B cell (primary cell): Measurements from ENCODE around the gene LRRC39. TPM values are rescaled to one million over a fixed set of nuclear protein-coding genes. Genes with fewer than 3 reads are reported as not detected.

Experiments used
- ATAC-seq: fragments of 200-7000 bp; cut with Tn5 transposase; one replicate; pipeline ENCODE4 v1.10.0; 2021; ENCODE audit warnings: low read depth, mild to moderate bottlenecking, moderate number of reproducible peaks, moderate library complexity
- CTCF ChIA-PET: fragments of 350-600 bp; sonication (Branson Sonifier 250); formaldehyde crosslinking; loops from one replicate; lab custom pipeline; 2021; ENCODE audit warnings: antibody characterized with exemption, inconsistent platforms; lab: Charles Lee
- POLR2A ChIA-PET: fragments of 350-600 bp; sonication (Branson Sonifier 250); formaldehyde crosslinking; loops from one replicate; lab custom pipeline; 2021; ENCODE audit warnings: antibody characterized with exemption; lab: Charles Lee
- DNase-seq: peaks from one replicate; pipeline ENCODE4 v3.0.0; 2013
- H2AFZ ChIP-seq: 2 replicates; pipeline ENCODE4 v1.6.1; 2012; ENCODE audit warnings: mild to moderate bottlenecking, low read depth, low read length; ENCODE audit not compliant: insufficient read depth, poor library complexity, severe bottlenecking
- H3K27ac ChIP-seq, 2 donors: 1 replicate in 1 of 2; 2 replicates in 1 of 2; pipeline ENCODE4 v1.5.1; 2012 to 2013; ENCODE audit warnings: low read length in 2 of 2, mild to moderate bottlenecking in 2 of 2, moderate library complexity in 1 of 2
- H3K27me3 ChIP-seq, 4 experiments: fragments of 200-600 bp in 1 of 4; sonication (generic) in 1 of 4; replicated peaks in 1 of 4; 1 replicate in 2 of 4; 2 replicates in 2 of 4; pipeline versions ENCODE4 v1.6.1 to v1.7.0; 2013 to 2016; ENCODE audit warnings: low read length in 3 of 4, mild to moderate bottlenecking in 2 of 4, mixed read lengths in 1 of 4, moderate library complexity in 1 of 4; ENCODE audit not compliant: insufficient read depth in 4 of 4, control insufficient read depth in 3 of 4; ENCODE audit errors: control extremely low read depth in 1 of 4
- H3K36me3 ChIP-seq, 2 experiments: replicated peaks in 1 of 2; 1 replicate in 1 of 2; 2 replicates in 1 of 2; pipeline versions ENCODE4 v1.6.1 to v1.7.1; 2013; ENCODE audit warnings: low read length in 1 of 2; ENCODE audit not compliant: insufficient read depth in 2 of 2, control insufficient read depth in 1 of 2; ENCODE audit errors: control extremely low read depth in 1 of 2, extremely low read depth in 1 of 2
- H3K4me1 ChIP-seq, 2 donors: fragments of 200-600 bp in 1 of 2; sonication (generic) in 1 of 2; 1 replicate in 1 of 2; 2 replicates in 1 of 2; pipeline versions ENCODE4 v1.5.1 to v1.6.1; 2013 to 2017; ENCODE audit warnings: low read length in 2 of 2; ENCODE audit not compliant: control insufficient read depth in 2 of 2, insufficient read depth in 2 of 2
- H3K4me2 ChIP-seq: replicated peaks from 2 replicates; pipeline ENCODE3; 2012; ENCODE audit warnings: mild to moderate bottlenecking, low read depth, low read length; ENCODE audit not compliant: poor library complexity, severe bottlenecking
- H3K4me3 ChIP-seq, 5 experiments: fragments of 200-600 bp in 1 of 5; sonication (generic) in 1 of 5; 1 replicate in 3 of 5; 2 replicates in 2 of 5; pipeline versions ENCODE4 v1.5.1 to v1.7.0; 2011 to 2016; ENCODE audit warnings: low read length in 4 of 5, mild to moderate bottlenecking in 4 of 5, low read depth in 2 of 5, control low read depth in 1 of 5, moderate library complexity in 1 of 5; ENCODE audit not compliant: insufficient read depth in 1 of 5; ENCODE audit errors: control extremely low read depth in 1 of 5, extremely low read depth in 1 of 5
- H3K79me2 ChIP-seq: fragments of 200-600 bp; sonication (generic); one replicate; pipeline ENCODE4 v1.6.0; 2016; ENCODE audit warnings: low read length; ENCODE audit not compliant: control insufficient read depth, insufficient read depth
- H3K9ac ChIP-seq: fragments of 200-600 bp; sonication (generic); 2 replicates; pipeline ENCODE4 v1.6.1; 2017; ENCODE audit warnings: mild to moderate bottlenecking, low read length, moderate library complexity
- H3K9me3 ChIP-seq, 3 donors: one replicate each; pipeline versions ENCODE4 v1.6.1 to v1.7.1; 2013; ENCODE audit warnings: low read length in 2 of 3; ENCODE audit not compliant: control insufficient read depth in 2 of 3, insufficient read depth in 1 of 3; ENCODE audit errors: control extremely low read depth in 1 of 3
- H4K20me1 ChIP-seq: 2 replicates; pipeline ENCODE4 v1.6.0; 2012; ENCODE audit warnings: mild to moderate bottlenecking, low read length; ENCODE audit not compliant: insufficient read depth, control insufficient read depth, poor library complexity, severe bottlenecking
- H3K27ac Mint-ChIP-seq: one replicate; pipeline ENCODE4 v1.8.0; 2021; ENCODE audit warnings: mixed read lengths
- H3K27me3 Mint-ChIP-seq: one replicate; pipeline ENCODE4 v1.8.0; 2021; ENCODE audit warnings: mixed read lengths
- H3K4me1 Mint-ChIP-seq: one replicate; pipeline ENCODE4 v1.8.0; 2021; ENCODE audit warnings: mixed read lengths
- H3K4me3 Mint-ChIP-seq: one replicate; pipeline ENCODE4 v1.8.0; 2021; ENCODE audit warnings: mixed read lengths
- H3K9me3 Mint-ChIP-seq: one replicate; pipeline ENCODE4 v1.8.0; 2022; ENCODE audit warnings: mixed read lengths; ENCODE audit not compliant: insufficient read depth
- EZH2 ChIP-seq: IDR thresholded peaks from 2 replicates; pipeline ENCODE4 v1.6.1; 2012; ENCODE audit warnings: borderline replicate concordance, low read depth, mild to moderate bottlenecking, moderate library complexity, low read length; ENCODE audit not compliant: insufficient read depth, poor library complexity, severe bottlenecking
- WGBS: methylation state at CpG from one replicate; pipeline ENCODE4 v1.1.5; 2013; ENCODE audit warnings: missing lambda C conversion rate; ENCODE audit not compliant: insufficient coverage; 5-methylcytosine and 5-hydroxymethylcytosine counted together
- intact Hi-C: fragments of 100-400 bp; cut with micrococcal nuclease; formaldehyde crosslinking; loops from one replicate; pipeline ENCODE4 v1.10.0; 2022
- polyA minus RNA-seq: library from RNA; depleted of rRNA, polyadenylated mRNA; stranded (reverse); fragments of >200 nt; gene quantifications from 2 replicates; pipeline ENCODE4 v1.2.3, GENCODE V29; 2012
- polyA plus RNA-seq: library from polyadenylated mRNA; depleted of rRNA; stranded (reverse); fragments of >200 nt; gene quantifications from 2 replicates; pipeline ENCODE4 v1.2.3, GENCODE V29; 2012
- total RNA-seq, 2 donors: library from RNA; stranded (reverse); fragments of 120-200 nt in 1 of 2; gene quantifications; 1 replicate in 1 of 2; 2 replicates in 1 of 2; pipeline versions ENCODE4 v1.2.3 to v1.2.4, GENCODE V29; 2013 to 2022
- TF ChIP-seq, protein P1 (sequence below): fragments of 200-600 bp; IDR thresholded peaks from one replicate; pipeline ENCODE4 v1.8.0; 2022; ENCODE audit warnings: antibody characterized with exemption, mild to moderate bottlenecking

LRRC39 gene
- total RNA-seq (1.5 TPM in 2 replicates), polyA plus RNA-seq (0.91 and 1.5 TPM in 2 replicates), polyA minus RNA-seq (0.29 TPM in 1 of 2 replicates, not detected in the other)
- 6.5 TPM for total RNA-seq (2013)

DNA sequence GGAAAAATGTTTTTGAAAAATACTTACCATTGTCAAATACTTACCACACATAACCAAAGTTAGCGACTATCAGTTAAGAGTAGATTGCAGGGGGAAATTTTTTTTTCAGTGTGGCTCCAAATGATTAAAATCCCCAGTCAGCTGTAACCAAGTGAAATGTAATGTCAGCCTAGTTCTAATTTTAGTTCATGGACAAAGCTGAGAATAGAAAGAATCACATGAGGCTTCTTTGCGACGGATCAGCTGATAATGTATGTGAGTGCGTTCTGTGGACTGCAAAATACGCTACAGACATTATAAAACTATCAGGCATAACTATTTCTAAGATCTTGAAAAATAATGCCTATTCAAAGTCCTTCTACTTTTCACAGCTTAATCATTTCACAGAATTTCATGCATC lies at the start of gene LRRC39:
TSS of gene LRRC39 (minus strand) at position 166 of the 400 bp plus-strand sequence. CDS start 9,740 bp downstream, outside the sequence.
- Histone ChIP-seq H3K9ac (no peak within 1 kb of the TSS), H3K79me2 (no peaks in the 10 kb centered on the region), H3K9me3 (no peaks in the 10 kb centered on the region), H3K4me2 (no peak within 1 kb of the TSS), H3K4me1 (no peaks in the 10 kb centered on the region), H3K4me3 (no peak within 1 kb of the TSS), H3K27me3 (no peaks in the 10 kb centered on the region), H3K27ac (no peak within 1 kb of the TSS), H3K36me3 (no peaks in the 10 kb centered on the region), H2AFZ (no peak within 1 kb of the TSS), H4K20me1 (no peaks in the 10 kb centered on the region)
- WGBS = no CpG with 5 or more reads among the region's 5 CpGs
- ChIA-PET CTCF (no interaction called here), POLR2A (no interaction called here)
- Mint-ChIP-seq H3K9me3 (no peaks in the 10 kb centered on the region), H3K4me3 (no peak within 1 kb of the TSS), H3K27me3 (no peaks in the 10 kb centered on the region), H3K27ac (no peak within 1 kb of the TSS), H3K4me1 (no peaks in the 10 kb centered on the region)
- DNase-seq = no peak
- intact Hi-C loops = no loop called here
- no peak for ATAC-seq
- TF ChIP-seq EZH2 = no peak
- TF ChIP-seq, protein P1, sequence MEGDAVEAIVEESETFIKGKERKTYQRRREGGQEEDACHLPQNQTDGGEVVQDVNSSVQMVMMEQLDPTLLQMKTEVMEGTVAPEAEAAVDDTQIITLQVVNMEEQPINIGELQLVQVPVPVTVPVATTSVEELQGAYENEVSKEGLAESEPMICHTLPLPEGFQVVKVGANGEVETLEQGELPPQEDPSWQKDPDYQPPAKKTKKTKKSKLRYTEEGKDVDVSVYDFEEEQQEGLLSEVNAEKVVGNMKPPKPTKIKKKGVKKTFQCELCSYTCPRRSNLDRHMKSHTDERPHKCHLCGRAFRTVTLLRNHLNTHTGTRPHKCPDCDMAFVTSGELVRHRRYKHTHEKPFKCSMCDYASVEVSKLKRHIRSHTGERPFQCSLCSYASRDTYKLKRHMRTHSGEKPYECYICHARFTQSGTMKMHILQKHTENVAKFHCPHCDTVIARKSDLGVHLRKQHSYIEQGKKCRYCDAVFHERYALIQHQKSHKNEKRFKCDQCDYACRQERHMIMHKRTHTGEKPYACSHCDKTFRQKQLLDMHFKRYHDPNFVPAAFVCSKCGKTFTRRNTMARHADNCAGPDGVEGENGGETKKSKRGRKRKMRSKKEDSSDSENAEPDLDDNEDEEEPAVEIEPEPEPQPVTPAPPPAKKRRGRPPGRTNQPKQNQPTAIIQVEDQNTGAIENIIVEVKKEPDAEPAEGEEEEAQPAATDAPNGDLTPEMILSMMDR = no peak

DNA sequence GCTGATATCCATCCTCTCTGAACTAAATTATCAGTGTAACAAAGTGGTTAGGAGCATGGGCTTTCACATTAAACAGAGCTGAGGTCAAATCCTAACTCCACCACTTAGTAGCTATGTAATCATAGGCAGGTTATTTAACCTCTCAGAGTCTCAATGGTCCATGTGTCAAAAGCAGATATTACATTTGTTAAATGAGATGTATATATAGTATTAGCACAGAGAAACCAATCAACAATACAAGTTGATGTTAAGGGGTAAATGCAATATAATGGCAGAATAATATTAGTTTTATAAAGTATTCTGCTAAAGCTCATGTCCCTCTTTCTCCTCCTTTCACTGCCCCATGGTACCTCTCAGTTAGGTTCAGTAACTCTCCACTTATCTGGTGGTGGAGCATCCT lies 44.4 kb upstream of the LRRC39 start:
- no peak overlapping the region for H3K27ac ChIP-seq
- H3K79me2 ChIP-seq = no peaks in the 10 kb centered on the region
- no peak overlapping the region for H3K9ac ChIP-seq
- no peak overlapping the region for H3K4me3 ChIP-seq
- Mint-ChIP-seq H3K27ac (no peak overlapping the region), H3K4me1 (no peaks in the 10 kb centered on the region), H3K4me3 (no peak overlapping the region), H3K9me3 (no peaks in the 10 kb centered on the region), H3K27me3 (no peaks in the 10 kb centered on the region)
- POLR2A ChIA-PET = no interaction called here
- H3K27me3 ChIP-seq = no peaks in the 10 kb centered on the region
- H4K20me1 ChIP-seq = no peaks in the 10 kb centered on the region
- H3K36me3 ChIP-seq = peaks cover 0 to 13% of the 10 kb centered on the region in 2 experiments
- DNase-seq (no peak), ATAC-seq (no peak)
- CTCF ChIA-PET = interaction anchor here (1.1 to 2.5 kb wide), 4 partner anchors 20 to 242 kb away, joined by 3 to 7 read pairs (median 4); partner anchors contain the start of genes SASS6 and TRMT13
- intact Hi-C loops = no loop called here
- H2AFZ ChIP-seq = no peak overlapping the region
- H3K9me3 ChIP-seq = no peaks in the 10 kb centered on the region
- no peaks in the 10 kb centered on the region for H3K4me1 ChIP-seq
- TF ChIP-seq, protein P1 = no peak
- TF ChIP-seq EZH2 = no peak
- no peak overlapping the region for H3K4me2 ChIP-seq
